T1000 (cell line): ENCODE measurements around the gene ATP6V0A4.
"Not testable (repeated sequence)": the region's sequence is repeated elsewhere in the genome, so short reads cannot be mapped to it uniquely, and the experiment has no call there.

Experiments used
- DNase-seq: peaks from one replicate; lab custom pipeline; 2025; ENCODE audit warnings: mixed read lengths; lab: John Stamatoyannopoulos, UW

ATP6V0A4 gene

GRCh38 chr7:138700857-138701536, 97.0 kb downstream of the ATP6V0A4 start, which contains the start of gene SVOPL:
TSS of gene SVOPL (minus strand) at chr7:138701362. CDS start at chr7:138679045, 22,317 bp downstream.
- DNase-seq: no peak

DNA sequence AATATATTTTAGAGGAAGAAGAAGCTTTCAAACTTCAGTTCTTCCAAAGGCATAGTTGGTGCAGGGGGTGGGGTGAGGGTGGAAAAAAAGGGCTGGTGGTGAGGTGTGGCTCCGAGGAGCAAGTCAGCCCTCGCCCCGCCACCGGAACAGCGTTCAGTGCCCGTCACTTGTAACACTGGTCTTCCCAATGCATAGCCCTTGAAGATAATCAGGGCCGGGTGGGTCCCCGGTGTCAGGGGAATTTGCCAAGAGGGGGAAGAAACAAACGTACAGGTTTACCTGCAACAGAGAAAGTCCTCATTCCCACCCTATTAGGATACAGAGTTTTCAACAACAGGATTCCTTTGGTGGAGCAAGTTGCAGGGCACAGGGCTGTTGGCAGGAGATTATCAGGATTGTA, 98.3 kb downstream of the ATP6V0A4 start:
- DNase-seq: no peak

DNA sequence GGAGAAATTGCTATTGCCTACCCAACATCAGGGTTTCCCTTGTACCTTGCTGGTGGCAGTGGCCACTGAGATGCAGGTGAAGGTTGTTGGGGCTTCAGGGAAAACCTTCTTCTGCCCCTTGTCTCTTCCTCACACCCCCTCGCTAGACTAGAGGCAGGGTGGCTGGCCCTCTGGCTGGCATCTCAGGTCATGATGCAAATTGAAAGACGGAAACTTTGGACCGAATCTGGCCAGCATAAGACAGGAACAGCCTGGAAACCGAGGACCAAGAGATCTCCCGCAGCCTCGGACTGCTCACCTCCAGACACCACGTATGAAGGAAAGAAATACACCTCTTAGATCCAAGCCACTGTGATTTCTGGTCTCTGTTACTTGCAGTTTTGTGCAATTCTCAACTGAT, 99.7 kb downstream of the ATP6V0A4 start:
- DNase-seq: no peak

GRCh38 chr7:138697535-138698182, 100.3 kb downstream of the ATP6V0A4 start:
- no peak for DNase-seq

DNA sequence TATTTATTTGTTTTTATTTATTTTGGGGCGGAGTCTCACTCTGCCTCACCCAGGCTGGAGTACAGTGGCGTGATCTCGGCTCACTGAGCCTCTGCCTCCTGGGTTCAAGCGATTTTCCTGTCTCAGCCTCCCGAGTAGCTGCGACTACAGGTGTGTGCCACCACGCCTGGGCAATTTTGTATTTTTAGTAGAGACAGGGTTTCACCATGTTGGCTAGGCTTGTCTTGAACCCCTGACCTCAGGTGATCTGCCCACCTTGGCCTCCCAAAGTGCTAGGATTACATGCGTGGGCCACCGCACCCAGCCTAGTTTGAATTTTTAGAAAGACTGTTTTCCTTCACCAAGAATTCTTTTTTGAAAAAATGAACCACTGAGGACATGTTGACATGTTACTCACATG, 102.2 kb downstream of the ATP6V0A4 start:
- not testable (repeated sequence) for DNase-seq

DNA sequence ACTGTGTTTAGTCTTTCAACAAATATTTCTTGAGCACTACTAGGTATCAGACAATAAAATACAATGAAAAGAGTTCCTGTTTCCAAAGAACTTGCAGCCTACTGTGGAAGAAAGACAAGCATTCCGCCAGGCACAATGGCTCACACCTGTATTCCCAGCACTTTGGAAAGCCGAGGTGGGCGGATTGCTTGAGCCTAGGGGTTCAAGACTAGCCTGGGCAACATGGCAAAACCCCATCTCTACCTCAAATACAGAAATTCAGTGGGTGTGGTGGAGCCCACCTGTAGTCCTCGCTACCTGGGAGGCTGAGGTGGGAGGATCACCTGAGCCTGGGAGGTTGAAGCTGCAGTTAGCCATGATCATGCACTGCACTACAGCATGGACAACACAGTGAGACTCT, 102.9 kb downstream of the ATP6V0A4 start:
- no peak for DNase-seq

GRCh38 chr7:138691178-138691577, 106.8 kb downstream of the ATP6V0A4 start:
- no peak for DNase-seq

DNA sequence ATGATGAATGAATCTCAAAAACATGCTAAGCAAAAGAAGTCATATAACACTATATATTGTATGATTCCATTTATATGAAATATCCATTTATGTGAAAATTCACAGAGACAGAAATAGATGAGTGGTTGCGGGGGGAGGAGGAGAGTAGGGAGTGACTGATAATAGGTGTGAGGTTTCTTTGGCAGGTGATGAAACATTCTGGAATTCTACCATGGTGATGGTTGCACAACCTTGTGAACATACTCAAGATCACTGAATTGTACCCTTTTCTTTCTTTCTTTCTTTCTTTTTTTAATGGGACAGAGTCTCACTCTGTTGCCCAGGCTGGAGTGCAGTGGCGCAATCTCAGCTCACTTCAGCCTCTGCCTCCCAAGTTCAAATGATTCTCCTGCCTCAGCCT, 107.5 kb downstream of the ATP6V0A4 start:
- no peak for DNase-seq

DNA sequence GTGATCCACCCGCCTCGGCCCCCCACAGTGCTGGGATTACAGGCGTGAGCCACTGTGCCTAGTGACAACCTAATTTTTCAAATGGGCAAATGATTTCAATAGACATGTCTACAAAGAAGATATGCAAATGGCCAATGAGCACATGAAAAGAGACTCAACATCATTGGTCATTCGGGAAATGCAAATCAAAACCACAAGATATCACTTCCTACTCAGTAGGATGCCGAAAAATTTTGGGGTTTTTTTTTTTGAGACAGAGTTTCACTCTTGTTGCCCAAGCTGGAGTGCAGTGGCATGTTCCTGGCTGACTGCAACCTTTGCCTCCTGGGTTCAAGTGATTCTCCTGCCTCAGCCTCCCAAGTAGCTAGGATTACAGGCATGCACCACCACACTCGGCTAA, 110.0 kb downstream of the ATP6V0A4 start:
- DNase-seq: not testable (repeated sequence)

DNA sequence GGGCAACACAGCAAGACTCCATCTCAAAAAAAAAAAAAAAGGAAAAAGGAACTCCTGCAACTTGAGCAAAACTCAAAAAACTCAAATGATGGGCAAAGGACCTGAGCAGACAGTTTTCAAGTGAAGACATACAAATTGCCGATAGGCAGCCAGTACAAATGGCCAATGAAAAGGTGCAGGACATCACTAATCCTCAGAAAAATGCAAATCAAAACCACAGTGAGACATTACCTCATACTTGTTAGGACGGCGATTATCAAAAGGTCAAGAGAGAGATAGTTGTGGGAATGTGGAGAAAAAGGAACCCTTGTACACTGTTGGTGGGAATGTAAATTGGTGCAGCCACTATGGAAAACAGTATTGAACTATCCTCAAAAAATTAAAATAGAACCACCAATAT, 113.7 kb downstream of the ATP6V0A4 start:
- DNase-seq: no peak

- DNase-seq: no peak
Observed at GRCh38 chr7:138679793-138680192, 118.2 kb downstream of the ATP6V0A4 start.

DNA sequence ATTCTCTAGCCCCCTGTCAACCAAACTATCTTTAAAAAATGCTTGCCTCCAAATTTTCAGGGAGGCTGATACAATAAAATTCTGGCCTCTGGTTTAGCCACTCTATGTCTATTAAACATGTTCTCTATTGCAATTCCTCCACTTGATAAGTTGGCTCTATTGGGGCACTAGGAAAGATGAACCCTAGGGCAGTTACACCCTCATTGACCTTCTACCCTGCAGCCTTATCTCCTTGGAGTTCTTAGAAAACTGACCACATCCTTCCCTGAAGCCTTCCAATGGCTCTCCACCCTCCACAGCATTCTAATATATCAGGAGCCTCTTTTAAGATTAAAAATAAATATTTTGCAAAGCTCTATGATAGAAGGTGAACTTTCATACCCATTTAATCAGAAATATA, 127.4 kb downstream of the ATP6V0A4 start:
- DNase-seq: no peak

- no peak for DNase-seq
Observed at GRCh38 chr7:138669364-138669763, 128.6 kb downstream of the ATP6V0A4 start.

DNA sequence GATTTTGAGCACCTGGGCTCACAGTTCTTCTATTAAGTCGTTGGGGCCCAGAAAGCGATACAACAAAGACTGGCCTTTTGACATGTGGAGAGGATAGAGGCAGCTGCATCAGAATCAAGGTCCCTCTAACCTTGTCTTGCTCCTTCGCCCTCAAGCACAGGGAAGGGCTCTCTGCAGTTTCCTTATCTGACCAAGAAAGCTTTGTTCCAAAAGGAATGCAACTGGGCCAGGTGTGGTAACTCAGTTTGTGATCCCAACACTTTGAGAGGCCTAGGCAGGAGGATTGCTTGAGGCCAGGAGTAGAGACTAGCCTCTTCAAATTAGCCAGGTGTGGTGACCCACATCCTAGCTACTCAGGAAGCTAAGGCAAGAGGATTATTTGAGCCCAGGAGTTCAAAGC, 129.1 kb downstream of the ATP6V0A4 start:
- no peak for DNase-seq

GRCh38 chr7:138668229-138668596, 129.8 kb downstream of the ATP6V0A4 start:
- no peak for DNase-seq

- DNase-seq: no peak
Observed at GRCh38 chr7:138667535-138668228, 130.3 kb downstream of the ATP6V0A4 start.

DNA sequence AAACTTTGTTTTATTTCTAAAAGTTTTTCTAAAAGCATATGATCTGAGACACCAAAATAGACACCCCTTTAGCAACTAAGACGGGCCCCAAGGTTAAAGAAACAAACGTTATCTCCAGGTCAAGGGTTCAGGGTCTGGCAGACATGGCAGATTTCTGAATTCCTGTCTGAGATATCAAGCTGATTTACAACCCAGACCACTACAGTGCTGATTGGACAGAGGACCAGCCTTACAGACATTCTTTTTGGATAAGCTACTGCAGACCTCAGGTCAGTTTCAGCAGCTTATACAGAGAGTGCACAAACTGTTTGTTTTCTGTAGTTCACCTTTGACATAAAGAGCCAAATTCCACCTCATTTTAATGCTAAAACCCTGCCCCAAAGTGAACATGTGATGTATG, 131.6 kb downstream of the ATP6V0A4 start:
- DNase-seq: no peak

DNA sequence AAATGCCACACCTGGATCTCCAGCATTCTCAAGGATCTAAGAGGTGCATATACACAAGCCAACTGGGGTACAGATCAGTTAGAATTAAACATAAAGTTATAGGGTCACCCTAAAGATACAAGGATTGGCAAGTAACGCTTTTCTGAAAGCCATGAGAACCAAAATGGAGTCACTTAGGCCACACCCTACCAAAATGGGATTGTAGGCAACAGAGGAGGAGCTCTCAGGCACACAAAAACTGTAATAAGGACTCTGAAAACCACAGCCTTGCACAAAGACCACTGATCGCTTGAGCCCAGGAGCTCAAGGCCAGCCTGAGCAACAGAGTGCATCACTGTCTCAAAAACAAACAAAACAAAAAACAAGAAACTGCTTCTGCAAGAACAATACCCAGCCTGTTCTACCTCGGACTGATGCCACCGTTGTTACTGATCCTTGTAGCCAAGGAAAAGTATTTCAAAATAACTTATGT, 132.3 kb downstream of the ATP6V0A4 start:
- no peak for DNase-seq

- no peak for DNase-seq
Observed at GRCh38 chr7:138665249-138665648, 132.7 kb downstream of the ATP6V0A4 start.

- no peak for DNase-seq
Observed at GRCh38 chr7:138663725-138664710, 134.0 kb downstream of the ATP6V0A4 start.

DNA sequence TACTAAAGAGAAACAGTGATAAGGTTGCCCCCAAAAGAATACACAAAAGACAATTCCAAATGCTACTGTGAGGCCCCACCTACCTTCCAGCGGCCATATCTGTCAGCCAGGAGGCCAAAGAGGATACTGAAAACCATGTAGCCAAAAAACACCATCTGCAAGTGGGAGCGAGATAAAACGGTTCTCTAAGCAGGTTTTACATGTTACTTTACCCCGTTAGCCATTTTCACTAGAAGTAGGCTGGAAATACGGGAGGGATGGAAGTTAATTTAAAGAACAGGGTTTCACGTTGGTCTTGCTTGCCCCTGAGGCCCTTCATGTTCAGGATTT, 135.0 kb downstream of the ATP6V0A4 start:
- no peak for DNase-seq
